Lower lobe of right lung (tissue), 2 donors: ENCODE data around the gene SLC5A1. TPM values are rescaled to one million over a fixed set of nuclear protein-coding genes. Genes with fewer than 3 reads are reported as not detected.
"Not testable (repeated sequence)": the region's sequence is repeated elsewhere in the genome, so short reads cannot be mapped to it uniquely, and the experiment has no call there.

ENCODE experiments used
- ATAC-seq, 2 donors: fragments of 200-7000 bp; cut with Tn5 transposase; one replicate each; pipeline ENCODE4 v1.9.1; 2020 to 2022; ENCODE audit warnings: mild to moderate bottlenecking in 2 of 2, moderate library complexity in 2 of 2
- DNase-seq: peaks from one replicate; pipeline ENCODE4 v3.0.0-alpha.2; 2020
- H3K27ac ChIP-seq: fragments of 200-600 bp; one replicate; pipeline ENCODE4 v1.8.0; 2022
- H3K27me3 ChIP-seq: fragments of 200-600 bp; one replicate; pipeline ENCODE4 v1.8.0; 2022; ENCODE audit warnings: low read depth
- H3K36me3 ChIP-seq: fragments of 200-600 bp; one replicate; pipeline ENCODE4 v1.8.0; 2022; ENCODE audit warnings: mild to moderate bottlenecking
- H3K4me1 ChIP-seq: fragments of 200-600 bp; one replicate; pipeline ENCODE4 v1.8.0; 2022
- H3K4me3 ChIP-seq: fragments of 200-600 bp; one replicate; pipeline ENCODE4 v1.8.0; 2022; ENCODE audit warnings: mild to moderate bottlenecking
- H3K9me3 ChIP-seq: fragments of 200-600 bp; one replicate; pipeline ENCODE4 v1.8.0; 2022
- intact Hi-C: fragments of 100-400 bp; cut with DNase I; formaldehyde crosslinking; loops from one replicate; pipeline ENCODE4 v1.11.0; 2022
- total RNA-seq: library from RNA; stranded (reverse); fragmentation: NEBNext Ultra II Directional; extraction: Animal tissue kit (Norgen Biotek cat#: 25700); gene quantifications from one replicate; pipeline ENCODE4 v1.2.1, GENCODE V29; 2021
- TF ChIP-seq, protein P1 (sequence below): fragments of 200-600 bp; IDR thresholded peaks from one replicate; pipeline ENCODE4 v1.8.0; 2022; ENCODE audit warnings: antibody characterized with exemption, mild to moderate bottlenecking
- donor health status: DM: no; HTN: yes; CAD: no; lungs with severe emphysema.

The SLC5A1 gene
- total RNA-seq, 1 donor from 2014 or later = 1.8 TPM

DNA sequence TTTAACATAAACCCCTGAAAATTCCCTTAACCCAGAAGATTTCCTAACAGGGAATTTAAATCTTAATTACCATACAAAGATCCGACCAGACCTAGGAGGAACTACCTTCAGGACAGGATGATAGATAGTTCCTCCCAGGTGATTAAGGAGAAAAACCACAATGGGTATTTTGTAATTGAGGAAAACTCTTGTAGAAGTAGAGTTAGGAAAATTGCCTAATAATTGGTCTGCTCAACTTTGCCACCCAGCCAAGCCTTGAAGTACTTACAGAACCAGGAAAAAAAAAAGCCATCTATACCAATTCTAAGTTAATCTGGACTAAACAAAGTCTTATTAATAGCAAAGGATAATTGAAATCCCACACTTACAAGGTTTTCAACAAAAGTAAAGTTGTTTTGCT is 95.5 kb downstream of the SLC5A1 start:
- DNase-seq, H3K4me1 ChIP-seq, H3K9me3 ChIP-seq, H3K27me3 ChIP-seq, H3K36me3 ChIP-seq, intact Hi-C loops, ATAC-seq: not testable (repeated sequence)
- Histone ChIP-seq H3K27ac (peak overlapping the region; percentile 8), H3K4me3 (peak overlapping the region; percentile 59)

DNA sequence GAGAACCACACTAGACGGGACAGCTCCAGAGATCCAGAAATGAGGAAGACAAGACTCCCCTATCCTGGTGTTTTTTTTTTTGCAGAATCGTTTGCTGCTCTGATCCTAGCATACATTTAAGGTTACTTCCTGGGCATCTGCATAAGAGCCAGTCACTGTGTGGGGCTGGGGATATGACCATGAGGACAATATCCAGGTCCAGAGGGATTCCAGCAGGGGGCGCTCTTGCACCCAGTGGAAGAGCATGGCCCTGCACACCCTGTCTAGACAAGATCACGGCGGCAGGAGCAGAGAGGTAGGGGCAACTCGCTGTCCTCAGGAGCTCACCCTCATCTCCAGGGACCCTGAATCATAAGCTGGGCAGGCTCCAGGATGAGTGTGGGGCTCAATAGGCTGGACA is 97.6 kb downstream of the SLC5A1 start:
- DNase-seq, H3K9me3 ChIP-seq, H3K4me3 ChIP-seq, H3K27ac ChIP-seq, H3K27me3 ChIP-seq, intact Hi-C loops, H3K36me3 ChIP-seq: not testable (repeated sequence)
- ATAC-seq = peak; percentile 70 to 74
- TF ChIP-seq, protein P1, sequence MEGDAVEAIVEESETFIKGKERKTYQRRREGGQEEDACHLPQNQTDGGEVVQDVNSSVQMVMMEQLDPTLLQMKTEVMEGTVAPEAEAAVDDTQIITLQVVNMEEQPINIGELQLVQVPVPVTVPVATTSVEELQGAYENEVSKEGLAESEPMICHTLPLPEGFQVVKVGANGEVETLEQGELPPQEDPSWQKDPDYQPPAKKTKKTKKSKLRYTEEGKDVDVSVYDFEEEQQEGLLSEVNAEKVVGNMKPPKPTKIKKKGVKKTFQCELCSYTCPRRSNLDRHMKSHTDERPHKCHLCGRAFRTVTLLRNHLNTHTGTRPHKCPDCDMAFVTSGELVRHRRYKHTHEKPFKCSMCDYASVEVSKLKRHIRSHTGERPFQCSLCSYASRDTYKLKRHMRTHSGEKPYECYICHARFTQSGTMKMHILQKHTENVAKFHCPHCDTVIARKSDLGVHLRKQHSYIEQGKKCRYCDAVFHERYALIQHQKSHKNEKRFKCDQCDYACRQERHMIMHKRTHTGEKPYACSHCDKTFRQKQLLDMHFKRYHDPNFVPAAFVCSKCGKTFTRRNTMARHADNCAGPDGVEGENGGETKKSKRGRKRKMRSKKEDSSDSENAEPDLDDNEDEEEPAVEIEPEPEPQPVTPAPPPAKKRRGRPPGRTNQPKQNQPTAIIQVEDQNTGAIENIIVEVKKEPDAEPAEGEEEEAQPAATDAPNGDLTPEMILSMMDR = peak; percentile 31
- peaks cover 12% of the 10 kb centered on the region for H3K4me1 ChIP-seq

DNA sequence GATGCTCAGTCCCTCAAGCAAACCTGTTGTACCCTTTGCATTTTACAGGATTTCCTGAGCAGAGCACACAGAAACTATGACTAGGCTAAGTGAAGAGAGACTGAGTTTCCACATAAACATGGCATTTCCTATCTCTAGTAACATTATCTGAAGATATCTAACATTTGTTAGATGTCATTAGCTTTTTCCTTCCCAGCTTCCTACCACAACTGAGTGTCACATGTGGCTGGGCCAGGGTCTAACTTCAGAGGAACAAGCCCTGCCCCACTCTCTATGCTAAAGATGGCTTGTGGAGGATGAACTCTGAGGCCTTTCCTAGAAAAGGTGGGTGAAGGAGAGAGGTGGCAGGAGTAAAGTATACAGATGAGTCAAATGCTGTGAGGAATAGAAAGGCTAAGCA is 99.5 kb downstream of the SLC5A1 start:
- intact Hi-C loops = no loop called here
- no peak overlapping the region for H3K27ac ChIP-seq
- no peaks in the 10 kb centered on the region for H3K36me3 ChIP-seq
- no peak overlapping the region for H3K4me3 ChIP-seq
- TF ChIP-seq, protein P1 = no peak
- H3K27me3 ChIP-seq = no peaks in the 10 kb centered on the region
- ATAC-seq (no peak), DNase-seq (no peak)
- peaks cover 12% of the 10 kb centered on the region for H3K4me1 ChIP-seq
- peaks cover 4% of the 10 kb centered on the region for H3K9me3 ChIP-seq

DNA sequence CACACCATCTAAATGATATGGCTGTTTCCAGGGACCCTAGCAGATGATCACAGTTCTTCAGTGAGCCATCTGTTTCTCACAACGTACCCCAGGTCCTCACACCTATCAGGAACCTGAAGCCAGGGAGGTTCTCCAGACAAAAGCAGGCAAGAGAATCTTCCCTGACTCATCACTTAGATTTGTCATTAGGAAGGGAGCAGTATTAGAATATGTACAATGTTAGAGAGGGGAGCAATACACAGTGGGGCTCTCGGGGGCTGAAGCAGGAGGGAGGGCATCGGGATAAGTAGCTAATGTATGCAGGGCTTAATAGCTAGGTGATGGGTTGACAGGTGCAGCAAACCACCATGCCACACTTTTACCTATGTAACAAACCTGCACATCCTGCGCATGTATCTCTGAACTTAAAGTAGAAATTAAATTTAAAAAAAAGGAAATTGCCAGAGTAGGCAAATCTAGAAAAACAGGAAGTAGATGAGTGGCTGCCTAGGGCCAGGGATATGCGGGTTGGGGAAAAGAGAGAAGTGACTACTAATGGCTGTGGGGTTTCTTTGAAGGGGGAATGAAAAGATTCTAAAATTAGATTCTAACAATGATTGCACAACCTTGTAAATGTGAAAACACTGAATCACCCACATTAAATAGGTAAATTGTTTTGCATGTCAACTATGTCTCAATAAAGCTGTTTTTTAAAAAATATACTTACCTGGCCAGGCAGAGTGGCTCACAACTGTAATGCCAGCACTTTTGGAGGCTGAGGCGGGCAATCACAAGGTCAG is 101.6 kb downstream of the SLC5A1 start:
- no peak for DNase-seq
- H3K27ac ChIP-seq = no peak overlapping the region
- no peak overlapping the region for H3K4me3 ChIP-seq
- H3K4me1 ChIP-seq = peaks cover 7% of the 10 kb centered on the region
- intact Hi-C loops = no loop called here
- TF ChIP-seq, protein P1 = no peak
- peak; percentile 57 to 76 for ATAC-seq
- no peaks in the 10 kb centered on the region for H3K36me3 ChIP-seq
- H3K9me3 ChIP-seq = peaks cover 4% of the 10 kb centered on the region
- H3K27me3 ChIP-seq = no peaks in the 10 kb centered on the region

DNA sequence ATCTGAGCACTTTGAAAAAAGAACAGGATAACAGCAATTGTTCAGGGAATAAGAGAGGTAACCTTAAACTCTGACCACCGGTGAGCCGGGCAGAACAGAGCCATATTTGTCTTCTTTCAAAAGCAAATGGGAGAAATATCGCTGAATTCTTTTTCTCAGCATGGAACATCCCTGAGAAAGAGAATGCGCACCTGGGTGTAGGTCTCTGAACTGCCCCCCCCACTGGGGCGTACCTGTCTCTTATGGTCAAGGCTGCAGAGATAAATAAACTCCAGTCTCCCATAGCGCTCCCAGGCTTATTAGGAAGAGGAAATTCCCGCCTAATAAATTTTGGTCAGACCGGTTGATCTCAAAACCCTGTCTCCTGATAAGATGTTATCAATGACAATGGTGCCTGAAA is 104.1 kb downstream of the SLC5A1 start:
- H3K9me3 ChIP-seq, H3K4me1 ChIP-seq, DNase-seq, H3K4me3 ChIP-seq, H3K27ac ChIP-seq, H3K36me3 ChIP-seq, intact Hi-C loops, ATAC-seq, H3K27me3 ChIP-seq: not testable (repeated sequence)

DNA sequence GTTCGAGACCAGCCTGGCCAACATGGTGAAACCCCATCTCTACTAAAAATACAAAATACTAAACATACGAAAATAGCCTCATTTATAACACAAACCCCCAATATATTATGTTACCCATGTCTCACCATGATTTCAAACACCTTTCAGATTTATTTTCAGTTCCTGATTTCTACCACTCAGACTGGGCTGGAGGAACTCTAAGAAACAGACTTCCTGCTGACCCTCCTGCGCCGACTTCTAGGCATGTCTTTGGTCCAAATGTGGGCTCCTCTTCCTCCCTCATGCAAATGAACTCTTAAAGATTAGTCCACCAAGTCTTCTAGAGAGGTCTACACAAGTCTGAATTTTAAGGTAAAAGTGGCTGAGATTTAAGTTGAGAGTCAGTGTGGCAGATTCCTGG is 105.3 kb downstream of the SLC5A1 start:
- H3K36me3 ChIP-seq, H3K27ac ChIP-seq, DNase-seq, H3K4me1 ChIP-seq, ATAC-seq, H3K27me3 ChIP-seq, H3K4me3 ChIP-seq, H3K9me3 ChIP-seq, intact Hi-C loops: not testable (repeated sequence)

DNA sequence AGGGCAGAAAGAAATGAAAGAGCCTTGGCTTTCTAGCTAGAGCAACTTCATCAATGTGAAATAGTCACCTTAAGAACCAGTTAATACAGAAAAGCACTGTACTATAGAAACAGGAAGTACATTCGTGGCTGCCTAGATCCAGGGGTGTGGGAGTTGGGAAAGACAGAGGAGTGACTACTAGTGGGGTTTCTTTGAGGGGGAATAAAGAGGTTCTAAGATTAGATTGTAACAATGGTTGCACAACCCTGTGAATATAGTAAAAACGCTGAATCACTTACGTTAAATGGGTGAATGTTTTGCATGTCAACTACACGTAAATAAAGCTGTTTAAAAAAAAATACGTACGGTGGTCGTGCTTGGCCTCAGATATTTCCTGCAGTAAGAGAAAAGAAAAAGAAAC is 107.6 kb downstream of the SLC5A1 start:
- intact Hi-C loops, DNase-seq, ATAC-seq, H3K4me3 ChIP-seq, H3K27ac ChIP-seq, H3K36me3 ChIP-seq, H3K27me3 ChIP-seq, H3K4me1 ChIP-seq, H3K9me3 ChIP-seq: not testable (repeated sequence)

DNA sequence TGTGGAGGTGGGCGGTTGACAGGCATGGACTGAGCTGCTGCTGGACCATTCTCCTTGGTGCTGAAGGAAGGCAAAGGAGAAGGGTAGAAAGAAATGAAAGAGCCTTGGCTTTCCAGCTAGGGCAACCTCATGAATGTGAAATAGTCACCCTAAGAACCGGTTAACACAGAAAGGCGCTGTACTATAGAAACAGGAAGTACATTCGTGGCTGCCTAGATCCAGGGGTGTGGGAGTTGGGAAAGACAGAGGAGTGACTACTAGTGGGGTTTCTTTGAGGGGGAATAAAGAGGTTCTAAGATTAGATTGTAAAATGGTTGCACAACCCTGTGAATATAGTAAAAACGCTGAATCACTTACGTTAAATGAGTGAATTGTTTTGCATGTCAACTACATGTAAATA is 108.6 kb downstream of the SLC5A1 start:
- H3K4me3 ChIP-seq, H3K27ac ChIP-seq, H3K36me3 ChIP-seq, DNase-seq, intact Hi-C loops, H3K27me3 ChIP-seq, H3K4me1 ChIP-seq, H3K9me3 ChIP-seq: not testable (repeated sequence)
- peak; percentile 48 to 54 for ATAC-seq

DNA sequence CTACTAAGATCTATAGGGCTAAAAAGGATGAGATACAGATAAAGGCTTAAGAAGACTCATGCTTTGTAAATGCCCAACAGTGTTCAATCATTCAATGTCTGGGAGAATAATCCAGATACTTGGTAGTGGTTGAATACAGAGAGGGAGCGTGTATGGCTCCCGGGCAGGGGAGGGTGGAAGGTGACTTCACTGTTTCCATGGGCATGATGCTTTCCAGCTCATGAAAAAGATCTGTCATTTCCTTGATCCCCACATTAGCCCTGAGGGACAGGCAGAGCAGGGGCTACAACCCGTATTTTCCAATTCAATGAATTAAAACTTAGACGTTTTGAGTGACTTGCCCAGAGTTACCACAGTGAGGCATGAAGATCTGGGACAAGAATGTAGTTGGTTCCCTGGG is 111.7 kb downstream of the SLC5A1 start:
- H3K9me3 ChIP-seq, H3K4me1 ChIP-seq, H3K27ac ChIP-seq, DNase-seq, ATAC-seq, H3K27me3 ChIP-seq, intact Hi-C loops, H3K4me3 ChIP-seq, H3K36me3 ChIP-seq: not testable (repeated sequence)

DNA sequence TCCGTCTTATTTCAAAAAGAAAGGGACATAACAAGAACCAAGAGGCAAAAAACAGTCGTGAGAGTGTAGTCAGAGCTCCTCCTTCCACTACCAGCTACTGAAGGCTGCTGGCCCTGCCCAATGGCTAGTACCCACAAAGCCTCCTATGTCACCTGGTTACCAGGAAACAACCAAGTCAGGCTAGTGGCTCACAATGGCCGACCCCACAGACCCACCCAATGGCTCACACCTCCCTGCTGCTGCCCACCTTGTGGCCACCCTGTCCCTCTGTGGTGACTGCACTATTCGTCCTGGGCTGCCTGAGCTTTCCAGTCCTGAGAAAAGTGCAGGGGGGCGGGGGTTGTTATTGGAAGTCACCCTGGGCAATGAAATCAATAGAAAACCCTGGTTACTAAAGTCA is 114.6 kb downstream of the SLC5A1 start:
- H3K36me3 ChIP-seq, intact Hi-C loops, H3K27ac ChIP-seq, H3K27me3 ChIP-seq, H3K4me3 ChIP-seq, H3K4me1 ChIP-seq, H3K9me3 ChIP-seq, ATAC-seq, DNase-seq: not testable (repeated sequence)
